NCI-H446 treated with DMSO at 0.1 percent for 48 hours (cell line): Measurements from ENCODE around the gene PDCD10.

ENCODE experiments used
- DNase-seq: peaks from one replicate; lab custom pipeline; 2025; lab: John Stamatoyannopoulos, UW

Gene PDCD10

GRCh38 chr3:167679526-167679925 lies 55.2 kb downstream of the PDCD10 start:
- DNase-seq = no peak

DNA sequence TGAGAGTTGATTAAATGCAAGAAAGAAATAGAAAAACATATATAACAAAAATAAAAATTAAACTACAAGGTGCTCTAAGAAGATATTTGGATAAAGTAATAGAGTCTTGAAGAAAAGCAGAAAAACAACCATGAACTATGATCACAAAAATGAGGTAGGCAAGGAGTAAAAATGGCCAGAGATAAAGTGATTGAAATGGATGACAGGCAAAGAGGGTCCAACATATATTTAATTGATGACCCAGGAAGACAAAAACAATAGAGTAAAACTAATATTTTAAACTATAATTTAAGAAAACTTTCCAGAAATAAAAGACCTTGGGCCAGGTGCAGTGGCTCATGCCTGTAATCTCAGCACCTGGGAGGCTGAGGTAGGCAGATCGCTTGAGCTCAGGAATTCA lies 58.8 kb downstream of the PDCD10 start:
- DNase-seq = no peak

DNA sequence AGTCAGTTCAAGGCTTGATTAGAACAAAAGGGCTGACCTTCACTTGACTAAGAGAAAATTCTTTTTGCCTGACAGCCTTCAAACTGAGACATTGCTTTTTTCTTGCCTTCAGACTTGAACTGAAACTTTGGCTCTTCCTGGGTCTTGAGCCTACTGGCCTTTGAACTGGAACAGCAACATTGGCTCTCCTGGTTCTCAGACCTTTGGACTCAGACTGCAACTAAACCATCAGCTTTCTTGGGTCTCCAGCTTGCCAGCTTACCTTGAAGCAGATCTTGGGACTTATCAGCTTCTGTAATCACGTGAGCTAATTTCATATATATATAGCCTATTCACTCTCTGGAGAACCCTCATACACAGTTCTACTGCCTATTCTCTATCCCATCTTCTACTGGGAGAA lies 61.5 kb downstream of the PDCD10 start:
- no peak for DNase-seq

- DNase-seq = no peak
These were observed 62.7 kb downstream of the PDCD10 start for GRCh38 chr3:167671878-167672427.

DNA sequence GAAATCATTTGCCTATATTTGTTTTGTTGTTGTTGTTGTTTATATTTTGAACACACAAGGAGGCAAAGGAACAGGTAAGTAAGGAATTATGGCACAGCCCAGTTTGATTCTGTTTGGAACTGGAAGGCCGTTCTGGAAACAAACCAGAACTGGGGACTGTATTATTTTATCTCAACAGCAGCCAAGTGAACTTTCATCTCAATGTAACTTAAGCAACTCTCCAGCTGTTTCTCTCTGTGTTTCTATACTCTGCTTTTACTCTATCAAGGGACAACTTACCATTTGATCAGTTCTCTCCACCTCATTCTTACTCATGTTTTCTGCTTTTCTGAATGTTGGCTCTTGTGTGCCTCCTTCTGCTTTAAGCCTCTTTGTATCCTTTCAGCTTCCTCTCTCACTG lies 65.0 kb downstream of the PDCD10 start:
- DNase-seq = no peak

GRCh38 chr3:167668651-167669050 lies 66.0 kb downstream of the PDCD10 start:
- DNase-seq = no peak

DNA sequence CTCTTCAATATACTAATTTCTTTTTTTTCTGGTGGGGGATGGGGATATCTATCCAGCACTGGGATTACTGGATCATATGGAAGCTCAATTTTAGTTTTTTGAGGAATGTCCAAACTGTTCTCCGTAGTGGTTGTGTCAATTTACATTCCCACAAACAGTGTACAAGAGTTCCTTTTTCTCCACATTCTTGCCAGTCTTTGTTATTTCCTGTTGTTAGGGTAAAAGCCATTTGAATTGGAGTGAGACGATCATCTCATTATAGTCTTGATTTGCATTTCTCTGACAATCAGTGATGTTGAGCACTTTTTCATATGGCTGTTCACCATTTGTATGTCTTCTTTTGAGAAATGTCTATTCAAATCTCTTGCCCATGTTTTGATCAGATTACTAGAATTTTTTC lies 68.1 kb downstream of the PDCD10 start:
- no peak for DNase-seq

- DNase-seq = no peak
These were observed 71.7 kb downstream of the PDCD10 start for GRCh38 chr3:167662919-167663400.

GRCh38 chr3:167657684-167658225 lies 76.9 kb downstream of the PDCD10 start:
- no peak for DNase-seq

- no peak for DNase-seq
These were observed 77.9 kb downstream of the PDCD10 start for GRCh38 chr3:167656821-167657220.

DNA sequence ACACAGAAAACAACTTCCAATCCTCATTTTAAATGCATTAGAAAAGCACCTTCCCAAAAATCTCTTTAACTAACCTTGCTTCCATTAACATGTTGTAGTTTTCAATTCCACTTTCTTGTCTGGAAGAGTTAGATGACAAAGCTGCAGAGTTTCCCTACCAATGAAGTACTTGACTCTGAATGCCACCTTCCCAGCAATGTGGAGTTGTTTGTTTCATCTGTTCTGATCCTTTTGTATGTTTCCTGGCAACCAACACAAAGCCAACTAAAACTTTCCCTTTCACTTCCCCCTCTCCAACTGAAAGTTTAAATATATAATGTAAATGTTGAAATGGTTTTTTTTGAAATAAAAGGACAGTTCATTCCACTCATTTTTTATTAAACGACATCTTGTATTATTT lies 80.9 kb downstream of the PDCD10 start, which contains the start of gene WDR49:
WDR49 (minus strand) TSS at position 183 of the 400 bp plus-strand sequence. CDS start 517 bp downstream, outside the sequence.
- no peak for DNase-seq

GRCh38 chr3:167653155-167653554 lies 81.5 kb downstream of the PDCD10 start:
- DNase-seq = no peak

- no peak for DNase-seq
These were observed 82.9 kb downstream of the PDCD10 start for GRCh38 chr3:167651826-167652225.

DNA sequence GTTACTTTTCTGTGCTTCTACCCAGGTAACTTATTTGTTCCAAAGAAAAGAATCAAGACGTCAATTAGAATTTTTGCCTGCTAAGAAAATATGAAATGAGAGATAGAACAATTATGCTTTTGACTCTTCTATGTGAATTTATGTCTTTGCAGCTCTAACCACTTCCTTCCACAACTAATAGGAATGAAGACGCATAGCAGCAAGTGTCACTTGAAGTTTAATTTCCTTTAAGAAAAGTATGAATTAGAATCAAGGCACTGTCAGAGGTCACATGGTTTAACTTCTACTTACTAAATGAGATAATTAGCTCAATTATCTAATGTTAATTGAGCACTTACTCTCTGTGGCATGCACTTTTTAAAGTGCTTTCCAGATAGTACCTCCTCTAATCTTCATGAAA lies 84.2 kb downstream of the PDCD10 start:
- DNase-seq = no peak

DNA sequence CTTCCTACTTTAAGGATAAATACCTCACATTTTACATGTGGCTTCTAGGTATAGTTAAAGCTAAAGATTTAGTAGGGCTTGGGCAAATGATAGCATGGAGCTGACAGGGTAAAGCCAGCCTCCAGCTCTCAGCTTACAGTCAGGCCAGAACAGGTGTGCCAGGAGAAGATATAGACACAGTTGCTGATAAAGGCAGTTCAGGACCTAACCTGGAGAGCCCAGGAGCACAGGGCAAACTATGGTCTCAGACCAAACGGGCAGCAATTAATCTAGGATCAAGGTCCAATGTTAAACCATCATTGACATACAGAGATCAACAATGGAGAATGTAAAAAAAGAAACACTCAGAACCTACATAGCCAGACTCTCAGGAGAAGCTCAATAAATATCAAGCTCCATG lies 84.9 kb downstream of the PDCD10 start:
- no peak for DNase-seq

- no peak for DNase-seq
These were observed 90.1 kb downstream of the PDCD10 start for GRCh38 chr3:167644611-167645010.
